ENCODE data around the gene SYT1. TPM values are rescaled to one million over a fixed set of nuclear protein-coding genes. Genes with fewer than 3 reads are reported as not detected.

The SYT1 gene
- total RNA-seq, 1 donor: not detected

- no peak for TF ChIP-seq CTCF (IDR thresholded peaks at IDR 0.05; ENCODE audit: extremely low read depth, low read depth, low read length)
- Histone ChIP-seq H3K4me3 (ENCODE audit: insufficient read depth, low read length) (no peak overlapping the region), H3K79me2 (ENCODE audit: insufficient read depth, low read length) (no peaks in the 10 kb centered on the region), H3K9me3 (ENCODE audit: low read depth, low read length) (no peaks in the 10 kb centered on the region), H4K20me1 (ENCODE audit: insufficient read depth, low read length) (no peaks in the 10 kb centered on the region), H3K4me2 (ENCODE audit: insufficient read depth, low read length) (no peak overlapping the region), H2AFZ (ENCODE audit: low read length) (no peak overlapping the region), H3K27ac (ENCODE audit: low read depth, low read length) (no peak overlapping the region), H3K4me1 (ENCODE audit: insufficient read depth, low read length) (no peaks in the 10 kb centered on the region), H3K27me3 (ENCODE audit: insufficient read depth, low read length) (no peaks in the 10 kb centered on the region), H3K36me3 (ENCODE audit: insufficient read depth, low read length) (no peaks in the 10 kb centered on the region)
- DNase-seq (ENCODE audit: insufficient read length, low spot score, missing footprints): no peak
Observed at GRCh38 chr12:79046021-79046420, 181.4 kb downstream of the SYT1 start.

- Histone ChIP-seq H3K4me1 (ENCODE audit: insufficient read depth, low read length) (no peaks in the 10 kb centered on the region), H3K79me2 (ENCODE audit: insufficient read depth, low read length) (no peaks in the 10 kb centered on the region), H3K27me3 (ENCODE audit: insufficient read depth, low read length) (no peaks in the 10 kb centered on the region), H3K4me2 (ENCODE audit: insufficient read depth, low read length) (no peak overlapping the region), H3K4me3 (ENCODE audit: insufficient read depth, low read length) (no peak overlapping the region), H3K36me3 (ENCODE audit: insufficient read depth, low read length) (no peaks in the 10 kb centered on the region), H3K9me3 (ENCODE audit: low read depth, low read length) (no peaks in the 10 kb centered on the region), H4K20me1 (ENCODE audit: insufficient read depth, low read length) (no peaks in the 10 kb centered on the region), H2AFZ (ENCODE audit: low read length) (no peak overlapping the region), H3K27ac (ENCODE audit: low read depth, low read length) (no peak overlapping the region)
- no peak for DNase-seq (ENCODE audit: insufficient read length, low spot score, missing footprints)
- TF ChIP-seq CTCF (IDR thresholded peaks at IDR 0.05; ENCODE audit: extremely low read depth, low read depth, low read length): no peak
Observed at GRCh38 chr12:79048962-79049361, 184.4 kb downstream of the SYT1 start.

- no peak overlapping the region for H3K4me2 ChIP-seq (ENCODE audit: insufficient read depth, low read length)
- H2AFZ ChIP-seq (ENCODE audit: low read length): no peak overlapping the region
- no peak for DNase-seq (ENCODE audit: insufficient read length, low spot score, missing footprints)
- no peaks in the 10 kb centered on the region for H3K9me3 ChIP-seq (ENCODE audit: low read depth, low read length)
- no peak for TF ChIP-seq CTCF (IDR thresholded peaks at IDR 0.05; ENCODE audit: extremely low read depth, low read depth, low read length)
- H3K4me1 ChIP-seq (ENCODE audit: insufficient read depth, low read length): no peaks in the 10 kb centered on the region
- no peak overlapping the region for H3K27ac ChIP-seq (ENCODE audit: low read depth, low read length)
- H3K79me2 ChIP-seq (ENCODE audit: insufficient read depth, low read length): no peaks in the 10 kb centered on the region
- H3K4me3 ChIP-seq (ENCODE audit: insufficient read depth, low read length): no peak overlapping the region
- no peaks in the 10 kb centered on the region for H3K27me3 ChIP-seq (ENCODE audit: insufficient read depth, low read length)
- H4K20me1 ChIP-seq (ENCODE audit: insufficient read depth, low read length): no peaks in the 10 kb centered on the region
- H3K36me3 ChIP-seq (ENCODE audit: insufficient read depth, low read length): no peaks in the 10 kb centered on the region
Observed at GRCh38 chr12:79053394-79053793, 188.8 kb downstream of the SYT1 start.

- H2AFZ ChIP-seq (ENCODE audit: low read length): no peak overlapping the region
- peak; percentile 59 for DNase-seq (ENCODE audit: insufficient read length, low spot score, missing footprints)
- H3K79me2 ChIP-seq (ENCODE audit: insufficient read depth, low read length): no peaks in the 10 kb centered on the region
- H3K27me3 ChIP-seq (ENCODE audit: insufficient read depth, low read length): no peaks in the 10 kb centered on the region
- no peaks in the 10 kb centered on the region for H3K4me1 ChIP-seq (ENCODE audit: insufficient read depth, low read length)
- no peaks in the 10 kb centered on the region for H4K20me1 ChIP-seq (ENCODE audit: insufficient read depth, low read length)
- no peaks in the 10 kb centered on the region for H3K36me3 ChIP-seq (ENCODE audit: insufficient read depth, low read length)
- no peak for TF ChIP-seq CTCF (IDR thresholded peaks at IDR 0.05; ENCODE audit: extremely low read depth, low read depth, low read length)
- H3K4me3 ChIP-seq (ENCODE audit: insufficient read depth, low read length): no peak overlapping the region
- H3K27ac ChIP-seq (ENCODE audit: low read depth, low read length): no peak overlapping the region
- no peak overlapping the region for H3K4me2 ChIP-seq (ENCODE audit: insufficient read depth, low read length)
- no peaks in the 10 kb centered on the region for H3K9me3 ChIP-seq (ENCODE audit: low read depth, low read length)
Observed at GRCh38 chr12:79055926-79056674, 191.5 kb downstream of the SYT1 start.

Data from osteoblast (primary cell).